Chondrocyte (in vitro differentiated cells): ENCODE measurements around the gene SIK2. TPM values are rescaled to one million over a fixed set of nuclear protein-coding genes. Genes with fewer than 3 reads are reported as not detected.

Experiments used
- DNase-seq: peaks from one replicate; pipeline ENCODE4 v3.0.0; 2021; ENCODE audit warnings: mixed read lengths, low spot score
- H3K27ac Mint-ChIP-seq: one replicate; pipeline ENCODE4 v1.8.0; 2021; ENCODE audit warnings: mild to moderate bottlenecking, moderate library complexity, mixed read lengths; ENCODE audit not compliant: unreplicated experiment
- H3K27me3 Mint-ChIP-seq: 2 replicates; pipeline ENCODE4 v1.8.0; 2021; ENCODE audit warnings: low read depth, mixed read lengths
- H3K36me3 Mint-ChIP-seq: 2 replicates; pipeline ENCODE4 v1.8.0; 2021; ENCODE audit warnings: low read depth, mixed read lengths
- H3K4me1 Mint-ChIP-seq: 2 replicates; pipeline ENCODE4 v1.8.0; 2021; ENCODE audit warnings: low read depth, mild to moderate bottlenecking, mixed read lengths
- H3K4me3 Mint-ChIP-seq: one replicate; pipeline ENCODE4 v1.8.0; 2021; ENCODE audit warnings: mild to moderate bottlenecking, moderate library complexity, mixed read lengths; ENCODE audit not compliant: unreplicated experiment
- H3K9me3 Mint-ChIP-seq: 2 replicates; pipeline ENCODE4 v1.8.0; 2021; ENCODE audit warnings: low read depth, mixed read lengths
- CTCF ChIP-seq: fragments of 200-600 bp; sonication (generic); IDR thresholded peaks from 2 replicates; pipeline ENCODE4 v1.5.0; 2021; ENCODE audit warnings: antibody characterized with exemption, mild to moderate bottlenecking, moderate library complexity
- total RNA-seq: library from RNA; stranded (reverse); gene quantifications from 3 replicates; pipeline ENCODE4 v1.2.1, GENCODE V29; 2021

The SIK2 gene
- total RNA-seq, 1 donor from 2014 or later = 16.2 TPM

GRCh38 chr11:111675891-111676290 lies 73.6 kb downstream of the SIK2 start:
- H3K36me3 Mint-ChIP-seq = peaks cover 6% of the 10 kb centered on the region
- no peak for TF ChIP-seq CTCF
- no peak for DNase-seq
- H3K4me3 Mint-ChIP-seq = no peak overlapping the region
- no peak overlapping the region for H3K27ac Mint-ChIP-seq
- H3K9me3 Mint-ChIP-seq = no peaks in the 10 kb centered on the region
- no peaks in the 10 kb centered on the region for H3K27me3 Mint-ChIP-seq
- peaks cover 21% of the 10 kb centered on the region for H3K4me1 Mint-ChIP-seq

GRCh38 chr11:111676878-111677585 lies 74.8 kb downstream of the SIK2 start:
- no peak for DNase-seq
- H3K27ac Mint-ChIP-seq = peak overlapping the region; percentile 12
- TF ChIP-seq CTCF = no peak
- no peaks in the 10 kb centered on the region for H3K9me3 Mint-ChIP-seq
- H3K36me3 Mint-ChIP-seq = peaks cover 3% of the 10 kb centered on the region
- H3K27me3 Mint-ChIP-seq = no peaks in the 10 kb centered on the region
- no peak overlapping the region for H3K4me3 Mint-ChIP-seq
- H3K4me1 Mint-ChIP-seq = peaks cover 21% of the 10 kb centered on the region

- Mint-ChIP-seq H3K27me3 (no peaks in the 10 kb centered on the region), H3K36me3 (no peaks in the 10 kb centered on the region), H3K9me3 (no peaks in the 10 kb centered on the region), H3K4me3 (no peak overlapping the region), H3K27ac (no peak overlapping the region), H3K4me1 (peaks cover 31% of the 10 kb centered on the region)
- TF ChIP-seq CTCF = no peak
- no peak for DNase-seq
Observed at GRCh38 chr11:111680486-111681175, 78.4 kb downstream of the SIK2 start.

- Mint-ChIP-seq H3K4me1 (peaks cover 10% of the 10 kb centered on the region), H3K36me3 (peaks cover 7% of the 10 kb centered on the region), H3K4me3 (no peak overlapping the region), H3K9me3 (no peaks in the 10 kb centered on the region), H3K27ac (peak overlapping the region; percentile 15), H3K27me3 (no peaks in the 10 kb centered on the region)
- no peak for TF ChIP-seq CTCF
- no peak for DNase-seq
Observed at GRCh38 chr11:111683806-111684205, 81.6 kb downstream of the SIK2 start.

GRCh38 chr11:111684251-111684650 lies 82.0 kb downstream of the SIK2 start:
- Mint-ChIP-seq H3K36me3 (peaks cover 11% of the 10 kb centered on the region), H3K27me3 (no peaks in the 10 kb centered on the region), H3K27ac (peak overlapping the region; percentile 15), H3K4me1 (peaks cover 10% of the 10 kb centered on the region), H3K4me3 (no peak overlapping the region), H3K9me3 (no peaks in the 10 kb centered on the region)
- DNase-seq = no peak
- no peak for TF ChIP-seq CTCF
